CD14-positive monocyte (primary cell): ENCODE results near the gene FOCAD. TPM values are rescaled to one million over a fixed set of nuclear protein-coding genes. Genes with fewer than 3 reads are reported as not detected.

Experiments
- DNase-seq, 3 donors: peaks; one replicate each; pipeline ENCODE4 v3.0.0-alpha.2; 2011 to 2022
- H2AFZ ChIP-seq: 2 replicates; pipeline ENCODE4 v1.6.0; 2012; ENCODE audit warnings: mild to moderate bottlenecking, low read depth, low read length, inconsistent platforms; ENCODE audit not compliant: insufficient read depth, poor library complexity, severe bottlenecking
- H3K27ac ChIP-seq, 2 donors: 1 replicate in 1 of 2; 2 replicates in 1 of 2; pipeline ENCODE4 v1.5.1; 2012 to 2013; ENCODE audit warnings: low read length in 2 of 2, control low read depth in 1 of 2, inconsistent platforms in 1 of 2, low read depth in 1 of 2, mild to moderate bottlenecking in 1 of 2
- H3K27me3 ChIP-seq, 2 donors: one replicate each; pipeline versions ENCODE4 v1.6.0 to v1.6.1; 2011 to 2013; ENCODE audit warnings: low read length in 2 of 2; ENCODE audit not compliant: control insufficient read depth in 2 of 2, insufficient read depth in 2 of 2
- H3K36me3 ChIP-seq, 2 donors: replicated peaks in 1 of 2; 1 replicate in 1 of 2; 2 replicates in 1 of 2; pipeline versions ENCODE4 v1.5.1 to v1.6.1; 2012 to 2013; ENCODE audit warnings: low read length in 2 of 2, control low read depth in 1 of 2, inconsistent platforms in 1 of 2, mild to moderate bottlenecking in 1 of 2; ENCODE audit not compliant: insufficient read depth in 2 of 2, control insufficient read depth in 1 of 2
- H3K4me1 ChIP-seq, 2 donors: 1 replicate in 1 of 2; 2 replicates in 1 of 2; pipeline versions ENCODE4 v1.5.1 to v1.6.1; 2012 to 2013; ENCODE audit warnings: low read length in 2 of 2, control low read depth in 1 of 2, inconsistent platforms in 1 of 2, mild to moderate bottlenecking in 1 of 2, moderate library complexity in 1 of 2; ENCODE audit not compliant: insufficient read depth in 2 of 2, control insufficient read depth in 1 of 2
- H3K4me2 ChIP-seq: replicated peaks from 2 replicates; pipeline ENCODE3; 2012; ENCODE audit warnings: low read length, moderate library complexity, mild to moderate bottlenecking; ENCODE audit not compliant: poor library complexity, severe bottlenecking; ENCODE audit errors: extremely low read depth
- H3K4me3 ChIP-seq, 3 experiments: fragments of 200-600 bp in 1 of 3; sonication (generic) in 1 of 3; replicated peaks in 1 of 3; 1 replicate in 2 of 3; 2 replicates in 1 of 3; pipeline ENCODE4 v1.5.1; 2011 to 2013; ENCODE audit warnings: low read length in 3 of 3, mild to moderate bottlenecking in 3 of 3, control low read depth in 2 of 3, low read depth in 2 of 3, inconsistent platforms in 1 of 3, moderate library complexity in 1 of 3
- H3K79me2 ChIP-seq: 2 replicates; pipeline ENCODE4 v1.6.0; 2012; ENCODE audit warnings: mild to moderate bottlenecking, control low read depth, inconsistent platforms, low read length, moderate library complexity; ENCODE audit not compliant: insufficient read depth
- H3K9ac ChIP-seq: 2 replicates; pipeline ENCODE4 v1.6.0; 2017; ENCODE audit warnings: low read length, mild to moderate bottlenecking; ENCODE audit not compliant: insufficient read depth, poor library complexity, severe bottlenecking
- H3K9me3 ChIP-seq, 2 donors: replicated peaks in 1 of 2; 1 replicate in 1 of 2; 2 replicates in 1 of 2; pipeline versions ENCODE4 v1.5.1 to v1.6.1; 2012 to 2013; ENCODE audit warnings: low read length in 2 of 2, control low read depth in 1 of 2; ENCODE audit not compliant: control insufficient read depth in 1 of 2, insufficient read depth in 1 of 2
- H4K20me1 ChIP-seq: 2 replicates; pipeline ENCODE4 v1.6.0; 2012; ENCODE audit warnings: mild to moderate bottlenecking, low read length, control low read depth, moderate library complexity; ENCODE audit not compliant: insufficient read depth
- H3K27ac Mint-ChIP-seq, 7 donors: one replicate each; pipeline ENCODE4 v1.8.0; 2020; ENCODE audit warnings: mild to moderate bottlenecking in 7 of 7, mixed read lengths in 7 of 7, moderate library complexity in 6 of 7, inconsistent platforms in 2 of 7
- H3K27me3 Mint-ChIP-seq, 3 donors: one replicate each; pipeline ENCODE4 v1.8.0; 2021 to 2022; ENCODE audit warnings: low read depth in 3 of 3, mild to moderate bottlenecking in 3 of 3, mixed read lengths in 3 of 3, moderate library complexity in 3 of 3, inconsistent platforms in 1 of 3
- H3K36me3 Mint-ChIP-seq, 2 donors: one replicate each; pipeline ENCODE4 v1.8.0; 2020; ENCODE audit warnings: mixed read lengths in 2 of 2, inconsistent platforms in 1 of 2, mild to moderate bottlenecking in 1 of 2
- H3K4me1 Mint-ChIP-seq: one replicate; pipeline ENCODE4 v1.8.0; 2020; ENCODE audit warnings: mild to moderate bottlenecking, mixed read lengths
- H3K4me3 Mint-ChIP-seq, 2 donors: one replicate each; pipeline ENCODE4 v1.8.0; 2020; ENCODE audit warnings: mild to moderate bottlenecking in 2 of 2, mixed read lengths in 2 of 2, moderate library complexity in 1 of 2
- H3K9me3 Mint-ChIP-seq, 7 donors: one replicate each; pipeline ENCODE4 v1.8.0; 2020 to 2022; ENCODE audit warnings: mixed read lengths in 7 of 7, mild to moderate bottlenecking in 6 of 7, moderate library complexity in 6 of 7, inconsistent platforms in 2 of 7
- CTCF ChIP-seq: fragments of 200-600 bp; IDR thresholded peaks from one replicate; pipeline ENCODE4 v1.8.0; 2022; ENCODE audit warnings: antibody characterized with exemption, mild to moderate bottlenecking
- WGBS: methylation state at CpG from one replicate; pipeline ENCODE4 v1.1.5; 2013; ENCODE audit warnings: missing lambda C conversion rate; ENCODE audit not compliant: insufficient coverage; 5-methylcytosine and 5-hydroxymethylcytosine counted together
- intact Hi-C, 2 donors: fragments of 100-400 bp; cut with micrococcal nuclease; formaldehyde crosslinking; loops; one replicate each; pipeline versions ENCODE4 v1.15.0 to v1.15.1; 2023
- polyA plus RNA-seq, 3 donors: library from polyadenylated mRNA; depleted of rRNA in 1 of 3; unstranded in 2 of 3; stranded (reverse) in 1 of 3; fragments of 300-500 nt in 2 of 3; fragments of >200 nt in 1 of 3; fragmentation: Illumina TruSeq in 2 of 3; gene quantifications; 1 replicate in 2 of 3; 2 replicates in 1 of 3; pipeline ENCODE4 v1.2.3, GENCODE V29; 2012 to 2021

Gene FOCAD
- polyA plus RNA-seq, 3 donors: 4.9 to 6.3 (median 5.1) TPM

GRCh38 chr9:20873240-20873865 is 189.3 kb downstream of the FOCAD start:
- Histone ChIP-seq H3K79me2 (no peaks in the 10 kb centered on the region), H3K36me3 (peaks cover 0 to 2% of the 10 kb centered on the region in 2 donors), H3K9me3 (no peaks in the 10 kb centered on the region), H3K9ac (no peak overlapping the region), H4K20me1 (no peaks in the 10 kb centered on the region), H3K4me2 (no peak overlapping the region), H3K4me3 (no peak overlapping the region), H3K27me3 (no peaks in the 10 kb centered on the region), H3K27ac (no peak overlapping the region), H2AFZ (no peak overlapping the region), H3K4me1 (peaks cover 9 to 15% of the 10 kb centered on the region in 2 donors)
- peaks cover 0 to 2% (median 0%) of the 10 kb centered on the region in 7 donors for H3K9me3 Mint-ChIP-seq
- H3K4me3 Mint-ChIP-seq: no peak overlapping the region
- no peaks in the 10 kb centered on the region for H3K27me3 Mint-ChIP-seq
- H3K36me3 Mint-ChIP-seq: peaks cover 13 to 14% of the 10 kb centered on the region in 2 donors
- WGBS: no CpG with 5 or more reads among the region's 5 CpGs
- TF ChIP-seq CTCF: no peak
- peak overlapping the region in 1 of 7 donors; percentile 31 for H3K27ac Mint-ChIP-seq
- intact Hi-C loops: no loop called here
- DNase-seq: no peak
- peaks cover 19% of the 10 kb centered on the region for H3K4me1 Mint-ChIP-seq

- H3K4me1 Mint-ChIP-seq: no peaks in the 10 kb centered on the region
- intact Hi-C loops: loop anchor here in 1 of 2 donors (10.0 kb wide), 1 partner anchor 235 kb away; no protein-coding TSS in a partner anchor
Measured at GRCh38 chr9:20880271-20880670, 196.2 kb downstream of the FOCAD start.

More at GRCh38 chr9:20880271-20880670, 196.2 kb downstream of the FOCAD start:
- no peak overlapping the region for H3K27ac ChIP-seq
- TF ChIP-seq CTCF: no peak
- 88% methylated on average over 1 of the region's 2 CpGs for WGBS
- H3K36me3 Mint-ChIP-seq: peaks cover 2 to 15% of the 10 kb centered on the region in 2 donors
- no peak overlapping the region for H3K4me2 ChIP-seq
- H3K9me3 Mint-ChIP-seq: peaks cover 0 to under 1% (median 0%) of the 10 kb centered on the region in 7 donors
- no peak overlapping the region for H3K4me3 ChIP-seq
- H3K9me3 ChIP-seq: no peaks in the 10 kb centered on the region
- H4K20me1 ChIP-seq: no peaks in the 10 kb centered on the region
- H3K79me2 ChIP-seq: no peaks in the 10 kb centered on the region
- no peak for DNase-seq
- no peak overlapping the region for H3K9ac ChIP-seq
- H3K27me3 Mint-ChIP-seq: no peaks in the 10 kb centered on the region
- H3K4me1 ChIP-seq: no peaks in the 10 kb centered on the region
- no peak overlapping the region for H3K27ac Mint-ChIP-seq
- peaks cover 0 to 13% of the 10 kb centered on the region in 2 donors for H3K36me3 ChIP-seq
- no peak overlapping the region for H2AFZ ChIP-seq
- H3K27me3 ChIP-seq: no peaks in the 10 kb centered on the region
- H3K4me3 Mint-ChIP-seq: no peak overlapping the region
